Cardiac muscle cell (in vitro differentiated cells and primary cell): ENCODE measurements around the gene CPLANE2. TPM values are rescaled to one million over a fixed set of nuclear protein-coding genes. Genes with fewer than 3 reads are reported as not detected.

Experiments used
- DNase-seq, 2 donors: peaks; one replicate each; pipeline versions ENCODE4 v3.0.0 to v3.0.0-alpha.2; 2010 to 2017; ENCODE audit warnings: low read depth in 1 of 2, low spot score in 1 of 2
- H3K27ac ChIP-seq: fragments of 200-600 bp; sonication (generic); 2 replicates; pipeline ENCODE4 v1.5.1; 2016
- H3K27me3 ChIP-seq: fragments of 200-600 bp; sonication (generic); 2 replicates; pipeline ENCODE4 v1.6.0; 2016; ENCODE audit warnings: control low read depth
- H3K36me3 ChIP-seq: fragments of 200-600 bp; sonication (generic); 2 replicates; pipeline ENCODE4 v1.5.1; 2016; ENCODE audit warnings: control low read depth
- H3K4me1 ChIP-seq: fragments of 200-600 bp; sonication (generic); 2 replicates; pipeline ENCODE4 v1.8.1; 2017; ENCODE audit warnings: low read depth, mild to moderate bottlenecking, mixed run types
- H3K4me3 ChIP-seq: fragments of 200-600 bp; sonication (generic); 2 replicates; pipeline ENCODE4 v1.5.1; 2016; ENCODE audit warnings: mild to moderate bottlenecking
- H3K9me3 ChIP-seq: fragments of 200-600 bp; sonication (generic); 2 replicates; pipeline ENCODE4 v1.5.1; 2017; ENCODE audit warnings: low read depth, mild to moderate bottlenecking, control low read depth
- CTCF ChIP-seq: IDR thresholded peaks from 2 replicates; pipeline ENCODE4 v1.5.1; 2012; ENCODE audit warnings: low read depth, mild to moderate bottlenecking, low read length
- polyA plus RNA-seq: library from polyadenylated mRNA; unstranded; fragments of >200 nt; fragmentation: Nextera tagmentation; extraction: Ambion mirVana; gene quantifications from 2 replicates; pipeline ENCODE4 v1.2.1, GENCODE V29; 2016
- total RNA-seq: library from RNA; depleted of rRNA; stranded (reverse); fragments of >200 nt; gene quantifications from 2 replicates; pipeline ENCODE4 v1.2.3, GENCODE V29; 2016

Gene CPLANE2
- total and polyA plus RNA-seq, 2 experiments from 2014 or later: 9.1 to 26.5 TPM

GRCh38 chr1:16275591-16275990 is 38.6 kb upstream of the CPLANE2 start:
- TF ChIP-seq CTCF: no peak

GRCh38 chr1:16267690-16268180 is 30.8 kb upstream of the CPLANE2 start:
- Histone ChIP-seq H3K4me1 (peaks cover 49% of the 10 kb centered on the region), H3K4me3 (no peak overlapping the region), H3K27me3 (no peaks in the 10 kb centered on the region), H3K9me3 (no peaks in the 10 kb centered on the region), H3K27ac (peak overlapping the region; percentile 85), H3K36me3 (no peaks in the 10 kb centered on the region)
- DNase-seq: peak in 1 of 2 donors; percentile 13
- TF ChIP-seq CTCF: no peak

More at GRCh38 chr1:16275591-16275990, 38.6 kb upstream of the CPLANE2 start:
- peaks cover 3% of the 10 kb centered on the region for H3K4me1 ChIP-seq
- H3K27ac ChIP-seq: no peak overlapping the region
- H3K4me3 ChIP-seq: no peak overlapping the region
- H3K27me3 ChIP-seq: no peaks in the 10 kb centered on the region
- no peaks in the 10 kb centered on the region for H3K9me3 ChIP-seq
- H3K36me3 ChIP-seq: no peaks in the 10 kb centered on the region
- DNase-seq: no peak

GRCh38 chr1:16266411-16267118 is 29.6 kb upstream of the CPLANE2 start:
- no peak for TF ChIP-seq CTCF
- Histone ChIP-seq H3K4me1 (peaks cover 49% of the 10 kb centered on the region), H3K9me3 (no peaks in the 10 kb centered on the region), H3K4me3 (no peak overlapping the region), H3K27ac (peak overlapping the region; percentile 85), H3K27me3 (no peaks in the 10 kb centered on the region), H3K36me3 (no peaks in the 10 kb centered on the region)
- peak; percentile 66 to 81 for DNase-seq

GRCh38 chr1:16262067-16262466 is 25.1 kb upstream of the CPLANE2 start:
- no peaks in the 10 kb centered on the region for H3K9me3 ChIP-seq
- no peak overlapping the region for H3K4me3 ChIP-seq
- H3K4me1 ChIP-seq: peaks cover 36% of the 10 kb centered on the region
- DNase-seq: no peak
- no peaks in the 10 kb centered on the region for H3K27me3 ChIP-seq
- no peaks in the 10 kb centered on the region for H3K36me3 ChIP-seq
- TF ChIP-seq CTCF: no peak
- no peak overlapping the region for H3K27ac ChIP-seq

GRCh38 chr1:16260814-16261213 is 23.8 kb upstream of the CPLANE2 start:
- no peak for DNase-seq
- no peak for TF ChIP-seq CTCF
- Histone ChIP-seq H3K36me3 (peaks cover 4% of the 10 kb centered on the region), H3K27ac (no peak overlapping the region), H3K9me3 (no peaks in the 10 kb centered on the region), H3K27me3 (no peaks in the 10 kb centered on the region), H3K4me3 (no peak overlapping the region), H3K4me1 (peaks cover 24% of the 10 kb centered on the region)
